ENCODE results near the gene KCNH1. TPM values are rescaled to one million over a fixed set of nuclear protein-coding genes. Genes with fewer than 3 reads are reported as not detected.

The KCNH1 gene
- total and polyA plus RNA-seq, 10 of the 15 experiments (the other 5 are each of a cell fraction or from before 2014, with no cell fraction given): 0.02 to 0.04 (median 0.04) TPM; not detected in 7

GRCh38 chr1:210727709-210728108 lies 406.2 kb downstream of the KCNH1 start (continued):
- no peak for TF ChIP-seq REST (IDR thresholded peaks at IDR 0.05; ENCODE audit: low read depth, low read length)
- TF ChIP-seq BACH1 (IDR thresholded peaks at IDR 0.05; ENCODE audit: borderline replicate concordance): no peak
- no peak for TF ChIP-seq MLLT1 (IDR thresholded peaks at IDR 0.05)
- no peak for TF ChIP-seq BMI1 (IDR thresholded peaks at IDR 0.05; ENCODE audit: borderline replicate concordance)
- no peak for TF ChIP-seq ZNF687 (IDR thresholded peaks at IDR 0.05)

Measured in GM12878 (cell line).